AG08396 (cell line): ENCODE results near the gene S100A7.
"Not testable (repeated sequence)": the region's sequence is repeated elsewhere in the genome, so short reads cannot be mapped to it uniquely, and the experiment has no call there.

ENCODE experiments used
- DNase-seq: peaks from one replicate; pipeline ENCODE4 v3.0.0; 2012; ENCODE audit warnings: low spot score, mixed read lengths

Gene S100A7

DNA sequence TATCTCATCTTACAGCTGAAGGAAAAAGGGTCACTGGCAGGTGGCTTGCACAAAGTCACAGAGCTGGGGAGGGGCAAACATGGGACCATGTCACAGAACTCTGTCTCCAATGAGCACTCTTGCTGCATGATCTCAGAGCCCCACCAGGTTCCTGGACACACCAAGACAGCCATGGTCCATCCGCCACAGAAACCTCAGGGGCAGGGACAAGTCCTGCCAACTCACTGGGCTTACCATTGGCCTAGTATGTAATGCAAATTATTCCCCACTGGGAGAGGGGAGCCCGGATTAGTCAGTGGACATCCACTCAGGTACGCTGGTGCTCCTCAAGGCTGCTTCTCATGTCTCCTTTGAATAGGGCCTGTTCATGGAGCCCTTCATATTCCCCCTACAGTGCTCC is 29.9 kb downstream of the S100A7 start:
- DNase-seq, result no peak

DNA sequence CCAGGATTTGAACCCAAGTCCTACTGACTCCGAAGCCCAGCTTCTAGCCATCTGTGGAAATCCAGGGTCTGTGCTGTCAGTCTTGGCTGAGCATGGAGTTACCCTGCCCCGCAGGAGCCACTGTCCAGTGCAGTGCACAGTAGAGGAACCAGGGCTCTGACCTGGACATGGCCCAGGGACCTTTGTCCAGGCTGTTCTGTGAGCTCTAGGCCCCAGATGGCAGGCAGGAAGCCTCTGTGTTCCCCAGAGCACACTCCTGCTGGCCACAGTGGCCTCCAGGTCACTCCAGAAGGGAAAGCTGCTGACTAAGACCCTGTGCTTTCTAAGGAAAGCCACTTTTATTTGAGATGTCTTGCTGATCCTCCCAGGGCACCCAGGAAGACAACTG is 30.3 kb downstream of the S100A7 start:
- DNase-seq, result no peak

DNA sequence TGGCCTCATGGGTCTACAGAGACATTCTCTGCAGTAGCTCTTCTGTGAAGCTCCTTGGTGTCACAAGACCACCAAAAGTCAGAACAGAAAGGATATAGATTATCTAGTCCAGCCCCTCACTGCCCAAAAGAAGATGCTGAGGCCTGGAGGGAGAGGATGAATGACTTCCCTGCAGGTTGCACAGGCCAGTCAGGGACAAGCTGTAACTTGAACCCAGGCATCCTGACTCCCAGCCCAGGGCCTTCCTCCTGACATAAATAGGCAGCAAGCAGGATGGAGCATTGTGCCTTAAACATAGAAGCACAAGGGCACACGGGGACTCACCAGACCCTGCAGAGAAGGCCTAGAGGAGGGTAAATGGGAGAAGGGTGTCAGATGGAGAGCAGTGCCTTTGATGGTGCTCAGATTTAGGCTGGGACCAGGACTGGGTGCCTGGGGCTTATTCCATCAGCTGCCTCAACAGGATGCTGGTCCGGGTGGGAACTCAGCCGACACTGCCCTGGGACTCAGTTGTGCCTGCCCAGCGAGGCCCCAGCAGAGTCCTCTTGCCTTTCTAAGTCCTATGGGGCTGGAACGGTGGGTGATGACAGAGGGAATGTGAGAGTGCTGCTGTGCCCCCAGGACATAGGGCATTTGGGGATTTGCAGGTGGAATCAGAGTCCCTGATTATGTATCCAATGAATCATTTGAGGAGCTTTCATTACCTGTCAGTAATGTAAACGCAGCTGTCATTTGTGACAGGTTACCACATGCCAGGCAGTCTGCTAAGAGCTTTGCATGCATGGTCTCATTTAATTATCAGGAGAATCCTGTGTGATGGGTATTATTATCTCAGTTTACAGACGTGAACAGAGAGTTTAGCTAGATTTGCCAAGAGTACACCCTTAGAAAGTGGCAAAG is 30.9 kb downstream of the S100A7 start:
- DNase-seq, result no peak

DNA sequence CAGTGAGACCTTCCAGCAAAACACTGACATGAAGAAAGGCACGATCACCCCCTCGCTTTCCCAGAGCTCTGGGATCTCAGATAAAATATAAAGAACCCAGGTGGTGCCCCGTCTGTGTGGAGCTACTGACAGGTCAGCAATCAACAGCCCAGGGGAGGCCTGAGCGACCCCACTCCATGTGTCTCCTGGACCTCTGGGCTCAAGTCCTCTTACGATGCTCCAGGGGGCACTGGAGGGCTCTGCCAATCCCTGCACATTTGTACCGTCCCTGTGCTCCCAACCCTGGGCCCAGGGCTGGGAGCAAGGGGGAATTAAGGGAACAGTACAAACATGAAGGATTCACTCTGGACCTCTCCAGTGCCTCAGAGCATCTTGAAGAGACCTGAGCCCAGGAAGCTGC is 31.7 kb downstream of the S100A7 start:
- no peak for DNase-seq

DNA sequence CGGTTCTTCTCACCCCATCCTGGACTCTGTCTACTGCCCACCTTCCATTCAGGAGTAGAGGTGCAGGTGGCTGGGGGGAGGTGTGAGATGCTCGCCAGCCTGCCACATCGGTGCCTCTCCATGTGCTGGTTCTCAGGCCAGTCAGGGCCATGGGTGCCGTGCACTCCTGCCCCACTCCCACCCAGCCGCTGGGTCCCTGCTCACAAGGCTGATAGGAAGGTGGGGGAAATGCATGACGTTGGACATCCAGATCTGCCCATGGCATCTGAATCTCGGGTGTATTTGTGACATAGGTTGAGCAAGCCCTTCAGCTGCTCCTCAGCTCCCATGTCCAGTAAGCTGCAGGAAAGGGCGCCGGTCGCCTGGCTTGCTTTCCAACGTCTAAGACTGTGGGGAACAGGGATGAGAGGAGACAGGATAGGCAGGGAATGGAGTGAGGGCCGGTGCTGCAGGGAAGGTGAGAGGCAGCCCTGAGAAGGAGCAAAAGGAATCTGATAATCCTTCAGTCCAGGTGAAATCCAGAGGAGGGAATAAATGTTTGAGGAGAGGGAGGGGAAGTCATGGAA is 32.3 kb downstream of the S100A7 start:
- DNase-seq, result no peak

DNA sequence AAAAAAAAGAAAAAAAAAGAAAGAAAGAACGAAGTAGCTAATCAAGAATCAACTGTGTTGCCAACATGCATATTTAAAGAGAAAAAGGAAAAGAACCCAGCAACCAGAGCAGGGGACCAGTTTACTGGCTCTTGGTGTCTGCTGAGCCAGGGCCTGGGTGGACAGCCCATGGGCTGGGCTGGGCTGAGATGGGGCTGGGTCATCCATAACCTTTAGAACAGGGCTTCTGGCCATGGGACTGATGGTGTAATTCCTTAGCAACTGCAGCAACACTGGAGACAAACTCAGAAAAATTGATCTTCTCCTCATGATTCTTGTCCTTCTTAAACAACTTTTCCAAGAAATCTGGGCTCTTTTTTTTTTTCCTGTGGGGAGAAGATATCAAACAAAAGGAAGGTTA is 33.6 kb downstream of the S100A7 start:
- DNase-seq, result no peak

DNA sequence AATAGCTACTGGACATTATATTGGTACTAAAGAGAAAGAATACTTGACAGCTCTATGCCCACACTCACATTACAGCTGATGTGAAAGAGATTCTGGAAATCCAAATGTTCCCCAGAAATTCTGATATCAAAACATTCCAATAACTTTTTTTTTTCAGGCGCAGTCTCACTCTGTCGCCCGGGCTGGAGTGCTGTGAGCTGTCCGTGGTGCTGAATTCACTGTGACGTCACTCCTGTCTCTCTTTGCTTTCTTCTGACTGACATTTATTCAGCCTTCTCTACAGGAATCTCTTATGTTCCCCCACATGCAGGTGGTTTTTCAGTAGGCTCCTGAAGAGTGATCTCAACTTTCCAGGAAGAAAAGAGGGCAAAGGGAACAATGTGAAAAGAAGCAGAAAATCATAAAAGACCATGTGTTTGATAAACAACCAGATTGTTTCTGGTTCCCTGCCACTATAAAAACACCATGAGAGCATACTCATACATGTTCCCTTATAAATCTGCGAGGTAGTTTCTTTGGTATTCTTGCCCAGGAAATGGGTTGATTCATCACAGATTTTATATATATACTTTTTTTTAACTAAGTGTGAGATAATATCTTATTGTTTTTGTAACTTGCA is 37.9 kb downstream of the S100A7 start:
- peak; percentile 70 for DNase-seq

DNA sequence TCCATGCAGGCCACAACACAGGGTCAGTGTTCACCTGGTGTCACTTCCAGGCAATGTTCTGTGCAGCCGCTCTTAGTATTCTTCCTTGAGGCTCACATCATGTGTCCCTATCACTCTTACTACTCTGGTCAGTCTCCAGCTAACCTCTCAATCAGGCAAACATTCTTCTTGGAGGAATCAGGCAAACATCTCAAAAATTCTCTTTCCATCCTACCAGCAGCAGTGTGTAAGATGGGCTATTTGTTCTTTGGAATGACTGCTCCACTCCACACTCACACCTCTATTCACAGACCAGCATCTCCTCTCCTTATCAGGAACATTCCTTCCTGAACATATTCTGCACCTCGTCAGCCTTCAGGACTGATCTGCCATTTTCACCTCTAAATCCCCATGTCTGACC is 40.1 kb downstream of the S100A7 start:
- no peak for DNase-seq

DNA sequence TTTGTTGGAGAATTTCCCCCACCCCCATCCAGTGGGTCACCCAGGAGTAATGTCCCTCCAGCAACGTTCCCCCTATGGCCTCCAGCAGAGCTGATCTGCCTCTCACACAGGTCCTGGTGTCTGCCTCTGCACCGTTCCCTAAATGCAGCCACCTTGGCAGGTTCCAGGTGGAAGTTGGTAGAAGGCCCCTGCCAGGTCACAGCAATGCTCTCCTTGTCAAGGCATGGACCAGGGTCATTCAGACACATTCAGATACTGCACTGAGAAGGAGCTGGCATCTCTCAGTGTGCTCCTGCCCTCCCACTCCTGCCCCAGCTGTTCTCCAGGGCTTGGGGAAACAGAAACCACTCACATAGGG is 41.0 kb downstream of the S100A7 start:
- DNase-seq, result not testable (repeated sequence)

DNA sequence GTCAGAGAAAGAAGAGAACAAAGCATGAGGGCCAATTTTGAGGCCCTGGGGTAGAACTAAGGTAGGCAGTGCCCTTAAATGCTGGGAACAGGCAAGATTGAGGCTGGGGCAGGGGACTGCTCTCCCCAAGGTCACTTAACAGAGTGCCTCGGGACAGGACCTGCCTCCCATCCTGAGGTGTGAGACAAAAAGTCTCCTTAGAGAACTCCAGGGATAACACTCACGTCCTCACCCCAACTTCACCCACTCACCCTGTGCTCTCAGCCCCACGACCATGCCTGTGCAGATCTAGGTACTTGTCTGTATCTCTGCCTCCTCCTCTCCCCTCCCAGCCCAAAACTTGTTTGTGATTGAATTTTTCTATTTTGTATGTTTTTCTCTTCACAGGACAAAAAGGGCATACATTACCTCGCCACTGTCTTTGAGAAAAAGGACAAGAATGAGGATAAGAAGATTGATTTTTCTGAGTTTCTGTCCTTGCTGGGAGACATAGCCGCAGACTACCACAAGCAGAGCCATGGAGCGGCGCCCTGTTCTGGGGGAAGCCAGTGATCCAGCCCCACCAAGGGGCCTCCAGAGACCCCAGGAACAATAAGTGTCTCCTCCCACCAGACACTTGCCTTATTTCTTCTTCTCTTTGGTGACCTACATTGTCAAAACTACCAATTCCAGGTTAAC is 41.6 kb downstream of the S100A7 start:
- DNase-seq, result not testable (repeated sequence)

DNA sequence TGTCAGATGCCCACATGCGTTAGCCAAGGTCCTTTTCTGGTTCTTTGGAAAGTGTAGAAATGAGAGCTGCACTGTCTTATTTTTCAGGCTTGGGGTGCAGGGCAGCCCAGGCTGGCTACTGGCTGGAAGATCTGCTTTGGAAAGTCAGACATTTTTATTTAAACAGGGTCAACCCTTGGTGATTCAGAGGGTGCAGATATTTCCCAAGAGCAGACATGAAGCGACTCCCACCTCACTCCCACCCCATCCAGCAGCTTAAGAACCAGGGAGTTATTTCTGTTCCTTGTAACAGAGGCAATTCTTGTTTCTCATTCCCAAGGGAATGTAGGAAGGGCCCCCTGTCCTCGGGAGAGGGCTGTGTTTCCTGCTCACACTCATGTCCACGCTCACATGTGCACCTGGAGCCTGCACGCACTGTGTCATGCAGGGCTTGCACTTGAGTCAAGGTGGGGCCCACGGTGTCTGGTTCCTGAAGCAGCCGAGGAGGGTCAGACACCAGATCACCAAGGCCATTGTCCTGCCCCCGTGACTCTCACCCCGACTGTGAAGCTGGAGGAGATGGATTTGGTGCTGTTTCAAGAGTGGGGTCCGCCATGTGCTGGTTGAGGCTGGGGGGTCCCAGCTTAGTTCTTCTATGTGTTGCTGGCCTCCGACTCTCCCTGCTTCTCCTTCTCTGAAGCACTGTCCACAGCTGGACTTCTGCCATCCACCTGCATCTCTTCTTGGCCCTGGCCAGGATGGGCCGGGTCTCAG is 43.1 kb downstream of the S100A7 start:
- no peak for DNase-seq

DNA sequence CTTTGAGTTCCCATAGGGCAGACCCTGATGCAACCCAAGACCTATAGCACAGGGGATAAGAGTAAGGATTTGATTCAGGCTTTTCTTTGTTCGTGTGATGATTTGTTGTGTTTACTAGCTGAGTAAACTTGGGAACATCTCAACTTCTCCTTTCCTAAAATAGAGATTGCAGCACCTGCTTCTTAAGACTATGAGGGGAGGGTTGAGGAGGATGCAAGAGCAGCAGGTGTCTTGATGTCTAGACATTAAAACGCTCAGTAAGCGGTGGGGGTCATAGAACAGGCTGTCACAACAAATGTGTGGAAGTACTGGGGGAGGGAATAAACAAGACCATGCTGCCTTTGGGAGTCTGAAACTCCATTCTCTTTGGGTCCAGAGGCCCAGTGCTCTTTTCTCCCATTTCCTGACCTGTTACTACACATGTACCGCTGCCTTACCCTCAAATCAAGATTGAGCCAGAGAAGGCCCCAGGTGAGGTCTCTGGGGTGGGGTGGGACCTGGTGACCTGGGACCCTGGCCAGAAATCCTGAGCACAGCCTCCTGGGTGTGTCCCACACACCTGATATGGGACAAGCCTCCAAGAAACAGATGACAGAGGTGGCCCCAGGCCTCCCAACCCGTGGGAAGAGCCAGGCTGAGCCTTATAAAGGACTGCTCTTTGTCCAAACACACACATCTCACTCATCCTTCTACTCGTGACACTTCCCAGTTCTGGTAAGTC is 44.4 kb downstream of the S100A7 start, which contains the start of gene S100A7A:
S100A7A (plus strand) TSS at position 671 of the 721 bp plus-strand sequence. CDS start 1,563 bp downstream, outside the sequence.
- no peak for DNase-seq

DNA sequence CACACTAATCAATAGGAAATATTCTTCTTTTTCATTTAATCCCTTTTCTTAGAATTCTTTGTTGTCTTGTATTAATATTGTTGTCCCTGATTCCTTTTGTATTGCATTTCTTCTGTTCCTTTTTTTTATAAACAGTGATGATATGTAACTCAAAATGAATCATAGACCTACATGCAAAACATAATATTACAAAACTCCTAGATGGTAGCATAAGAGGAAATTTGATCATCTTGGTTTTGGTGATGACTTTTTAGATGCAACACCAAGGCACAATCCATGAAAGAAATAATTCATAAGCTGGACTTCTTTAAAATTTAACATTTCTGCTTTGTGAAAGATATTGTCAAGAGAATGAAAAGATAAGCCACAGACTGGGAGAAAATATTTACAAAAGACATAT is 46.5 kb downstream of the S100A7 start:
- not testable (repeated sequence) for DNase-seq
